ENCODE measurements around the gene PAPSS2. TPM values are rescaled to one million over a fixed set of nuclear protein-coding genes. Genes with fewer than 3 reads are reported as not detected.

PAPSS2 gene
- total RNA-seq, 6 experiments from 2014 or later, result 65.3 to 158 (median 105) TPM

- H3K4me3 ChIP-seq, result no peak overlapping the region
- WGBS (ENCODE audit: insufficient coverage, low coverage, low lambda C conversion rate, missing lambda C conversion rate), result 93% methylated on average over 2 of the region's 2 CpGs
- H3K27ac ChIP-seq, result no peak overlapping the region
- ATAC-seq (no peak), DNase-seq (no peak)
- no peaks in the 10 kb centered on the region for H3K4me1 ChIP-seq
- H3K36me3 ChIP-seq, result peaks cover 0 to 1% (median 0%) of the 10 kb centered on the region in 4 donors
- TF ChIP-seq POLR2A (IDR thresholded peaks at IDR 0.05) (no peak), CTCF (IDR thresholded peaks at IDR 0.05) (no peak)
- intact Hi-C loops (cut with DNase I), result no loop called here
- H3K27me3 ChIP-seq, result no peaks in the 10 kb centered on the region
- H3K9me3 ChIP-seq, result no peaks in the 10 kb centered on the region
Observed at GRCh38 chr10:87751274-87751673, 91.6 kb downstream of the PAPSS2 start.

- DNase-seq, result no peak
- Histone ChIP-seq H3K4me1 (no peaks in the 10 kb centered on the region), H3K36me3 (no peaks in the 10 kb centered on the region), H3K27ac (no peak overlapping the region), H3K9me3 (no peaks in the 10 kb centered on the region), H3K4me3 (no peak overlapping the region), H3K27me3 (no peaks in the 10 kb centered on the region)
- WGBS (ENCODE audit: insufficient coverage, low coverage, low lambda C conversion rate, missing lambda C conversion rate), result 84% methylated on average over 2 of the region's 2 CpGs
- no peak for ATAC-seq
- TF ChIP-seq POLR2A (IDR thresholded peaks at IDR 0.05) (no peak), CTCF (IDR thresholded peaks at IDR 0.05) (no peak)
- intact Hi-C loops (cut with DNase I), result no loop called here
Observed at GRCh38 chr10:87752566-87752965, 92.9 kb downstream of the PAPSS2 start.

GRCh38 chr10:87753995-87754866 is 94.6 kb downstream of the PAPSS2 start:
- ATAC-seq, result peak; percentile 40 to 74 (median 68)
- no peak for DNase-seq
- 61% methylated on average over 8 of the region's 8 CpGs for WGBS (ENCODE audit: insufficient coverage, low coverage, low lambda C conversion rate, missing lambda C conversion rate)

GRCh38 chr10:87757685-87758084 is 98.0 kb downstream of the PAPSS2 start:
- ATAC-seq, result no peak

More at GRCh38 chr10:87753995-87754866, 94.6 kb downstream of the PAPSS2 start:
- H3K4me1 ChIP-seq, result no peaks in the 10 kb centered on the region
- H3K27ac ChIP-seq, result no peak overlapping the region
- H3K4me3 ChIP-seq, result no peak overlapping the region
- no peaks in the 10 kb centered on the region for H3K27me3 ChIP-seq
- TF ChIP-seq CTCF (IDR thresholded peaks at IDR 0.05), result no peak
- TF ChIP-seq POLR2A (IDR thresholded peaks at IDR 0.05), result no peak
- no peaks in the 10 kb centered on the region for H3K36me3 ChIP-seq
- intact Hi-C loops (cut with DNase I), result no loop called here
- no peaks in the 10 kb centered on the region for H3K9me3 ChIP-seq

More at GRCh38 chr10:87757685-87758084, 98.0 kb downstream of the PAPSS2 start:
- H3K9me3 ChIP-seq, result no peaks in the 10 kb centered on the region
- no peaks in the 10 kb centered on the region for H3K36me3 ChIP-seq
- 85% methylated on average over 1 of the region's 1 CpG for WGBS (ENCODE audit: insufficient coverage, low coverage, low lambda C conversion rate, missing lambda C conversion rate)
- no peak for DNase-seq
- H3K27ac ChIP-seq, result no peak overlapping the region
- H3K27me3 ChIP-seq, result no peaks in the 10 kb centered on the region
- TF ChIP-seq CTCF (IDR thresholded peaks at IDR 0.05), result no peak
- no peak for TF ChIP-seq POLR2A (IDR thresholded peaks at IDR 0.05)
- intact Hi-C loops (cut with DNase I), result no loop called here
- no peaks in the 10 kb centered on the region for H3K4me1 ChIP-seq
- no peak overlapping the region for H3K4me3 ChIP-seq
